Stimulated activated CD4-positive, alpha-beta T cell treated with anti-CD3 and anti-CD28 coated beads, Interleukin-4, amount 100 ng/mL, for 48 hours (primary cell): ENCODE results near the gene LHX3.

Experiments
- DNase-seq, 2 donors: peaks; one replicate each; pipeline ENCODE4 v3.0.0-alpha.2; 2020; ENCODE audit warnings: low read depth in 2 of 2

Gene LHX3

GRCh38 chr9:136226680-136227407 is 21.9 kb upstream of the LHX3 start:
- DNase-seq, result no peak

DNA sequence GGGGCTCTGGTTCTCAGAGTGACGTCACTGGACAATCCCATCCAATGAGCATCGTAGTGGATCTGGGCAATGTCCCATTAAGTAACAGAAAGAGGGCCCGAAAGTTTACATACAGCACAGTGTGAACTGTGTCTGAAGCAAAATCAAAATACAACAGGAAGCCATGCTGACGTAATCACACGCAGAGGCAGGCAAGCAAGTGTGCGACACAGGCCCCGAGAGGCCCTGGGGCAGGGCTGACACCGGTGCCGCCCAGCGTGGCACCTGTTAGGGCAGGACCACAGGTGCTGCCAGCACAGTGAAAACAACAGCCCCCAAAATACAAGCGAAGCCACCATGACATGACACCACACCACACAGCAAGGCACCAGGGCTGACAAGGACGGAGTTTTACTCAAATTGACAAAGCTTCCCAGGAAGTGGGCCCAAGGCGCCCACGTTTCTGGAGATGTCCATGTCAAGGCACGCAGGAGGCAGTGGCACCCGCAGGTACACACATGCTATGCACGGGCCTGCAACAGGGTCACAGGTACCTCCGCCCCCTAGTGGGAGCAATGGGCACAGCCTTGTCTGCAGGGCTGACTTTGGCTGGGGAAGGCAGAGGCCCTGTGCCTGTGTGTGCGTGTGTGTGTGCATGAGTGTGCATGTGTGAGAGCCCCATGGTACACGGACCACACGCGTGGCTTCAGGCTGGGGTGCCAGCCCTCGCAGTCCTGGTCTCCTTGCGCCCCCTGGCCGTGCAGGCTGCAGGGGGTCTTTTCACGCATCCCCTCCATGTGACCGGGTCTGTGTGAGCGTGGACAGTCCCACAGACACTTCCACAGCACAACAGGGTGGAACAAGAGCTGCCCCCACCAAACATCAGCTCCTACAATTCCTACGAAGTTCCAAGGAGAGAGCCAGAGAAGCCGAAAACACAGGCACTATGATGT is 21.1 kb upstream of the LHX3 start:
- peak; percentile 62 to 70 for DNase-seq

- DNase-seq, result no peak
Measured at GRCh38 chr9:136225366-136225747, 20.4 kb upstream of the LHX3 start.

GRCh38 chr9:136223871-136224640 is 19.1 kb upstream of the LHX3 start:
- no peak for DNase-seq

DNA sequence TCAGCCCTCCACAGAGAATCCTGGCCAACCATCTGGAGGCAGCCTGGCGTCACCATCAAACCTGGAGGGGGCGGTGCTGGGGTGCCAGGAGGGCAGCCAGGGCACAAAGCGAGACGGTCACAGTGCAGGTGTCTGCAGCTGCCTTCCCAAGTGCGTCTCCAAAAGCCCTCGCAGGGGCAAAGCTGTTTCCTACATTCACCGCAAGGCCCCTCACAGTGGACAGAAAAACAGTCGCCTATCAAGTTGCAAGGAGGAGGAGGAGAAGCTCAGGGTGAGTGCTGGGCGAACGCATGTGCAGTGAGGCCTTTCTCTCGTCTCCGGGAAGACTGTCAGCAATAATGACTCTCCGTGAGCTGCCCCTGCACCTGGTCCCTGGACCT is 18.0 kb upstream of the LHX3 start:
- no peak for DNase-seq

GRCh38 chr9:136222166-136222905 is 17.4 kb upstream of the LHX3 start:
- no peak for DNase-seq

DNA sequence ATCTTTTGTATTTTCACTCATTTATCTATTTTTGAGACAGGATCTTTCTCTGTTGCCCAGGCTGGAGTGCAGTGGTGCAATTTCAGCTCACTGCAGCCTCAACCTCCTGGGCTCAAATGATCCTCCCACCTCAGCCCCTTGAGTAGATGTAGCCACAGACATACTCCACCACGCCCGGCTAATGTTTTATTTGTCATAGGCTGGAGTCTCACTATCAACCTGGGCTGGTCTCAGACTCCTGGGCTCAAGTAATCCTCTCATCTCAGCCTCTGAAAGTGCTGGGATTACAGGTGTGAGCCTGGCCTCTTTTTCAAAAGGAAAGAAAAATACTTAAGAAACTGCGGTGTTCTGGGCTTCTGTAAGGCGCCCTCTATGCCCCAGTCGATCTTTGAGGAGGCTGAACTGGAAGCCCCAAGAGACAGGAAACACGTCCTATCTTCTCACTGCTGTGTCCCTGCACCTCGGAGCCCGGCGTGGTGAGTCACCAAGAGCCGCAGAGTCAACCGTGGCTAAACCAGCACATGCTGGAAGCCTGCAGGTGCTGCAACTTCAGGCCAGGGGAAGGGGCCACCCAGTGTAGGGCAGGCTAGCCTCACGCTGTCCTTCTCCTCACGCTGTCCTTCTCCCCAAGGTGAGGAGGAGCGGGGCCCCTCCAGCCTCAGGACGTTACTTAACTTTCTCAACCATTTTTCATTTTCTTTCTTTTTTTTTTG is 15.2 kb upstream of the LHX3 start:
- no peak for DNase-seq

DNA sequence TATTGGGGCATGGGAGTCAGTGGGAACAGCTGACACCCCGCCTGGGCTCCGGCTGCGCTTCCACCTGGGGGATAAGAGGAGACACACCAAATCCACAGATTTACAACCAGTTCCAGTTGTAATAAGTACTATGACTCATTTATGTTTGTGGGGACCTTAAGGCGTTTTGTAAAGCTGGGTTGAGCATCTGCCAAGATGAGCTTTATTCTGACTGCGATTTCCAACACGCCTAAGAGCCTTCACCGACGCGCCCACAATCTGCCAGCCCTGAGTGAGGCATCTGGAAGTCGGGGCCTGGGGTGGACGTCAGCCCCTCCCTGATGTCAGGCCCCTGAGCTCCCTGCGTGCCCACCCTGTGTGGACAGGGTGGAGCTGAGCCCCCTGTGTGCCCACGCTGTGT is 14.3 kb upstream of the LHX3 start:
- no peak for DNase-seq

- DNase-seq, result no peak
Measured at GRCh38 chr9:136218673-136219072, 13.7 kb upstream of the LHX3 start.

- no peak for DNase-seq
Measured at GRCh38 chr9:136218271-136218670, 13.3 kb upstream of the LHX3 start.

GRCh38 chr9:136216541-136217244 is 11.8 kb upstream of the LHX3 start:
- no peak for DNase-seq

GRCh38 chr9:136213733-136214132 is 8.8 kb upstream of the LHX3 start:
- DNase-seq, result no peak

DNA sequence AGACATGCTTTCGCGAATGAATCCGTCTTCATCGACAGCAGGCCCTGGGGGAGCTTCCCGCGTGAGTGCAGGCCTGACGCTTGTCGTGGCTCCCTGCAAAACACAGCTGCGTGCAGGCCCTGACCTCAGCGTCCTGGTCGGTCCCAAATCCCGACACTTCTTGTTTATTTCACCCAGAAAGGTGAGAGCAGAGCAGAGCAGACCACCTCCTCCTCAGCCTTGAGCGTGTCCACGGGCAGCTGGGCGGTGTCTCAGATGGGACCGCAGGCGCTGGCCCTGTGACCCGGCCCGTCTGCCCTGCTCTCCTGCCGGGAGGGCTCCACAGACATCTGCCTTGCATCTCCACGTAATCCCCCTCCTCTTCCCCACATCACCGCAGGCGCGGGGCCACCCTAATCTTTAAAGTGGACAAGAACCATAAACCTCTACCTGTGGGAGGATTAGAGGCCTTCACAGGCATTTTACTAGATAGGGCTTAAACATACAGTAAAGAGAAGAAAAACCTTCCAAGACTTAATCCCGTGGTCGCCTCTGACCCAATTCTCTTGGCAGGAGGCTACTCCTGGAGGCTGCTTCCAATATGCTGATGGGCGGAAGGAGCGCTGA is 7.5 kb upstream of the LHX3 start:
- no peak for DNase-seq

GRCh38 chr9:136211441-136212344 is 6.8 kb upstream of the LHX3 start:
- no peak for DNase-seq

DNA sequence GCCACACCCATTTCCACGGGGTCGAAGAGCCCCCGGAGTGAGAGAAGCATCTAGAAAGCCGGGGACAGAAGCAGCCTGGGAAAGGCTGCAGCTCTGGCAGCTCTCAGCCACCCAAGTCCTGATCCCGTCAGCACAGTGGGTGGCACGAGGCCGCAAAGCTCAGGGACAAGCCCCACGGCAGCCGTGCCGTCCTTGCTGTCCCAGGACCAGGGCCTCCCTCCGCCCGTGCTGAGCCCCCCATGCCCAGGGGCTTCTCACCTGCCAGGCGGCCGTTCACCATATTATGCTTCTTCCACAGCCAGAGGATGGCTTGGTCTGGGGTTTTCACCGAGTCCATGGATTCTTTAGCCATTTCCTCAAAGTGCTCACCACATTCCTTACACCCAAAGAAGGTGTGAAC is 6.1 kb upstream of the LHX3 start:
- no peak for DNase-seq

- DNase-seq, result no peak
Measured at GRCh38 chr9:136210276-136210675, 5.3 kb upstream of the LHX3 start.

GRCh38 chr9:136209786-136210185 is 4.9 kb upstream of the LHX3 start:
- DNase-seq, result no peak

- no peak for DNase-seq
Measured at GRCh38 chr9:136209232-136209631, 4.3 kb upstream of the LHX3 start.

DNA sequence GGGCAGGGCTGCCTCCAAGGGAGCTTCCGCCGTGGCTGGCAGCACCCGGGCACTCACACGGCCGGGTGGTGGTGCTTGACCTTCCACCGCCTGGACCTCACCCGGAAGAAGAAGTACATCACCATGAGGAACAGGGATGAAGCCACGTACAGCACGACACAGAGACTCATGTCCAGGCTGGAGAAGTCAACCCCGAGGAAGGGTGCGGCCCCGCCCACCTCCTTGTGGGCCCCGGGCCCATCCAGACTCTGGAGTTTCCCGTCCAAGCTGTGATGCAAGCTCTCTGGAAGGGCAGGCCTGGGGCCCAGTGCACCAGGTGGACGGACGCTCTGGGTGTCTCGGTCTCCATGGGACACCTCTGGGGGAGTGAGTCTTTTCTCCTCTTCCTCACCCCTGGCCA is 3.7 kb upstream of the LHX3 start:
- DNase-seq, result no peak
